ENCODE results near the gene HIVEP2.

DNA sequence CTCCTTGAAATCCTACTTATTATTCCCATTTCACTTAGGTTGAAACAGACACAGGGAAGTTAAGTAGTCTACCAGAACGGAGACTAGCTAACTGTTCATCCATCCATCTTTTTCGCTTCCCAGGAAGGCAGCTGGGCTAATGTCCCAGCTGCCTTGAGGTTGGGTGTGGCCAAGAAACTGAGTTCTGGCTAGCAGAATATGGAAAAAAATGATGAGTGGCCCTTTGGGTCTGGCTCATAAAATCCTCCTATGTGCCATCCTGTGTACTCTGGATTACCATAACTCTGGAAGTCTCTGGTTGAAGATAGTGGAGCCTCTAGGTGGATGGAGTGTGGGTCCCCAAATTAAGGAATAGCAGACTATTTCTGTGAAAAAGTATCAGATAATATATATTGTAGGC is 206.2 kb downstream of the HIVEP2 start:
- TF ChIP-seq EP300 (IDR thresholded peaks at IDR 0.05) (no peak), POLR2A (IDR thresholded peaks at IDR 0.05) (no peak)
- TF ChIP-seq, protein P1, sequence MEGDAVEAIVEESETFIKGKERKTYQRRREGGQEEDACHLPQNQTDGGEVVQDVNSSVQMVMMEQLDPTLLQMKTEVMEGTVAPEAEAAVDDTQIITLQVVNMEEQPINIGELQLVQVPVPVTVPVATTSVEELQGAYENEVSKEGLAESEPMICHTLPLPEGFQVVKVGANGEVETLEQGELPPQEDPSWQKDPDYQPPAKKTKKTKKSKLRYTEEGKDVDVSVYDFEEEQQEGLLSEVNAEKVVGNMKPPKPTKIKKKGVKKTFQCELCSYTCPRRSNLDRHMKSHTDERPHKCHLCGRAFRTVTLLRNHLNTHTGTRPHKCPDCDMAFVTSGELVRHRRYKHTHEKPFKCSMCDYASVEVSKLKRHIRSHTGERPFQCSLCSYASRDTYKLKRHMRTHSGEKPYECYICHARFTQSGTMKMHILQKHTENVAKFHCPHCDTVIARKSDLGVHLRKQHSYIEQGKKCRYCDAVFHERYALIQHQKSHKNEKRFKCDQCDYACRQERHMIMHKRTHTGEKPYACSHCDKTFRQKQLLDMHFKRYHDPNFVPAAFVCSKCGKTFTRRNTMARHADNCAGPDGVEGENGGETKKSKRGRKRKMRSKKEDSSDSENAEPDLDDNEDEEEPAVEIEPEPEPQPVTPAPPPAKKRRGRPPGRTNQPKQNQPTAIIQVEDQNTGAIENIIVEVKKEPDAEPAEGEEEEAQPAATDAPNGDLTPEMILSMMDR (IDR thresholded peaks at IDR 0.05): no peak
